ENCODE data around the gene MDM2.

GRCh38 chr12:68785823-68786222, 22.2 kb upstream of the MDM2 start:
- TF ChIP-seq CTCF (IDR thresholded peaks at IDR 0.05; ENCODE audit: low read length), result no peak
- no peak for TF ChIP-seq EZH2 (IDR thresholded peaks at IDR 0.05; ENCODE audit: borderline replicate concordance, low read length)

Data from OCI-LY1 (cell line).